ENCODE measurements around the gene SCGB3A2. TPM values are rescaled to one million over a fixed set of nuclear protein-coding genes. Genes with fewer than 3 reads are reported as not detected.

SCGB3A2 gene
- total RNA-seq = not detected

GRCh38 chr5:147878066-147878759 lies at the start of gene SCGB3A2:
TSS of gene SCGB3A2 (plus strand) at chr5:147878711. CDS start at chr5:147878804, 93 bp downstream.
- Histone ChIP-seq H3K27ac (no peak within 1 kb of the TSS), H3K4me1 (no peaks in the 10 kb centered on the region), H3K4me3 (no peak within 1 kb of the TSS), H3K9me3 (no peaks in the 10 kb centered on the region), H3K27me3 (no peaks in the 10 kb centered on the region), H3K36me3 (no peaks in the 10 kb centered on the region)
- TF ChIP-seq POLR2A (IDR thresholded peaks at IDR 0.05) (no peak), POLR2AphosphoS5 (IDR thresholded peaks at IDR 0.05) (no peak), EP300 (IDR thresholded peaks at IDR 0.05) (no peak), CTCF (IDR thresholded peaks at IDR 0.05) (no peak)
- DNase-seq (ENCODE audit: low spot score in 2 of 2) = no peak
- 65% methylated on average over 2 of the region's 2 CpGs for WGBS

- Histone ChIP-seq H3K27me3 (no peaks in the 10 kb centered on the region), H3K27ac (no peak overlapping the region), H3K4me3 (no peak overlapping the region), H3K4me1 (no peaks in the 10 kb centered on the region), H3K9me3 (no peaks in the 10 kb centered on the region), H3K36me3 (no peaks in the 10 kb centered on the region)
- TF ChIP-seq POLR2AphosphoS5 (IDR thresholded peaks at IDR 0.05) = no peak
- TF ChIP-seq EP300 (IDR thresholded peaks at IDR 0.05) = no peak
- TF ChIP-seq POLR2A (IDR thresholded peaks at IDR 0.05) = no peak
- TF ChIP-seq CTCF (IDR thresholded peaks at IDR 0.05) = no peak
- DNase-seq (ENCODE audit: low spot score in 2 of 2) = no peak
Measured at GRCh38 chr5:147830035-147830434, 48.5 kb upstream of the SCGB3A2 start.

- TF ChIP-seq POLR2A (IDR thresholded peaks at IDR 0.05) = no peak
- no peak for TF ChIP-seq POLR2AphosphoS5 (IDR thresholded peaks at IDR 0.05)
- no peak for TF ChIP-seq CTCF (IDR thresholded peaks at IDR 0.05)
- TF ChIP-seq EP300 (IDR thresholded peaks at IDR 0.05) = no peak
- Histone ChIP-seq H3K27me3 (no peaks in the 10 kb centered on the region), H3K9me3 (no peaks in the 10 kb centered on the region), H3K27ac (no peak within 1 kb of the TSS), H3K36me3 (no peaks in the 10 kb centered on the region), H3K4me1 (no peaks in the 10 kb centered on the region), H3K4me3 (no peak within 1 kb of the TSS)
- DNase-seq (ENCODE audit: low spot score in 2 of 2) = no peak
- WGBS = 93% methylated on average over 3 of the region's 3 CpGs
Measured at GRCh38 chr5:147831465-147831864, 47.0 kb upstream of the SCGB3A2 start, which contains the start of gene SPINK1. TSS of gene SPINK1 (minus strand) at chr5:147831671. CDS start at chr5:147831577, 94 bp downstream.

- no peak overlapping the region for H3K4me3 ChIP-seq
- no peaks in the 10 kb centered on the region for H3K27me3 ChIP-seq
- no peaks in the 10 kb centered on the region for H3K4me1 ChIP-seq
- 56% methylated on average over 1 of the region's 1 CpG for WGBS
- TF ChIP-seq POLR2AphosphoS5 (IDR thresholded peaks at IDR 0.05) (no peak), CTCF (IDR thresholded peaks at IDR 0.05) (no peak), POLR2A (IDR thresholded peaks at IDR 0.05) (no peak), EP300 (IDR thresholded peaks at IDR 0.05) (no peak)
- no peaks in the 10 kb centered on the region for H3K9me3 ChIP-seq
- H3K27ac ChIP-seq = no peak overlapping the region
- H3K36me3 ChIP-seq = no peaks in the 10 kb centered on the region
- DNase-seq (ENCODE audit: low spot score in 2 of 2) = no peak
Measured at GRCh38 chr5:147832541-147832940, 46.0 kb upstream of the SCGB3A2 start.

GRCh38 chr5:147835386-147835798 lies 43.1 kb upstream of the SCGB3A2 start:
- Histone ChIP-seq H3K9me3 (no peaks in the 10 kb centered on the region), H3K4me3 (no peak overlapping the region), H3K4me1 (no peaks in the 10 kb centered on the region), H3K27me3 (no peaks in the 10 kb centered on the region), H3K27ac (no peak overlapping the region), H3K36me3 (no peaks in the 10 kb centered on the region)
- WGBS = 68% methylated on average over 2 of the region's 2 CpGs
- TF ChIP-seq EP300 (IDR thresholded peaks at IDR 0.05) = no peak
- no peak for TF ChIP-seq CTCF (IDR thresholded peaks at IDR 0.05)
- TF ChIP-seq POLR2AphosphoS5 (IDR thresholded peaks at IDR 0.05) = no peak
- TF ChIP-seq POLR2A (IDR thresholded peaks at IDR 0.05) = no peak
- DNase-seq (ENCODE audit: low spot score in 2 of 2) = no peak

All from suprapubic skin (tissue), 4 donors.